ENCODE measurements around the gene ERVH48-1. TPM values are rescaled to one million over a fixed set of nuclear protein-coding genes. Genes with fewer than 3 reads are reported as not detected.
"Not testable (repeated sequence)": the region's sequence is repeated elsewhere in the genome, so short reads cannot be mapped to it uniquely, and the experiment has no call there.

ERVH48-1 gene
- total and polyA plus RNA-seq, 2 donors (not counting 1 experiment from before 2014, with no cell fraction given) = 0.06 TPM; not detected in 1

GRCh38 chr21:42932378-42933136, 7.1 kb upstream of the ERVH48-1 start:
- not testable (repeated sequence) for H3K79me2 ChIP-seq (ENCODE audit: control insufficient read depth, insufficient read depth, low read length); H3K27me3 ChIP-seq (ENCODE audit: control insufficient read depth, insufficient read depth, low read length); H3K4me3 ChIP-seq (replicated peaks in 1 of 4; ENCODE audit: control extremely low read depth in 1 of 4, insufficient read depth in 1 of 4, low read depth in 3 of 4, low read length in 4 of 4)

GRCh38 chr21:42931560-42932235, 6.3 kb upstream of the ERVH48-1 start:
- H3K9me3 ChIP-seq (ENCODE audit: control insufficient read depth, insufficient read depth, low read depth, low read length) = no peaks in the 10 kb centered on the region
- H3K4me2 ChIP-seq (ENCODE audit: extremely low read depth, insufficient read depth, low read length) = no peak overlapping the region
- TF ChIP-seq CTCF (conservative IDR thresholded peaks at IDR 0.05 in 1 of 2, IDR thresholded peaks at IDR 0.05 in 1 of 2; ENCODE audit: low read depth in 1 of 2, low read length in 2 of 2) (no peak), EZH2 (IDR thresholded peaks at IDR 0.05; ENCODE audit: low read length, missing control alignments) (no peak)
- no peaks in the 10 kb centered on the region for H3K79me2 ChIP-seq (ENCODE audit: control insufficient read depth, insufficient read depth, low read length)
- no peaks in the 10 kb centered on the region for H3K36me3 ChIP-seq (ENCODE audit: control insufficient read depth, insufficient read depth, low read length)
- no peaks in the 10 kb centered on the region for H3K4me1 ChIP-seq (ENCODE audit: control insufficient read depth, extremely low read depth, insufficient read depth, low read length)
- H4K20me1 ChIP-seq (ENCODE audit: control insufficient read depth, extremely low read depth, insufficient read depth, low read length) = no peaks in the 10 kb centered on the region
- H3K9ac ChIP-seq (ENCODE audit: insufficient read depth, low read length) = no peak overlapping the region
- no peak for DNase-seq (ENCODE audit: low read depth in 2 of 2)
- no peak overlapping the region for H3K27ac ChIP-seq (ENCODE audit: insufficient read depth, low read length)
- H3K4me3 ChIP-seq (replicated peaks in 1 of 4; ENCODE audit: control extremely low read depth in 1 of 4, insufficient read depth in 1 of 4, low read depth in 3 of 4, low read length in 4 of 4) = no peak overlapping the region
- H2AFZ ChIP-seq (ENCODE audit: low read length) = no peak overlapping the region
- no peaks in the 10 kb centered on the region for H3K27me3 ChIP-seq (ENCODE audit: control insufficient read depth, insufficient read depth, low read length)

More at GRCh38 chr21:42932378-42933136, 7.1 kb upstream of the ERVH48-1 start:
- not testable (repeated sequence) for DNase-seq (ENCODE audit: low read depth in 2 of 2); H2AFZ ChIP-seq (ENCODE audit: low read length); H3K36me3 ChIP-seq (ENCODE audit: control insufficient read depth, insufficient read depth, low read length); H3K9ac ChIP-seq (ENCODE audit: insufficient read depth, low read length); H3K9me3 ChIP-seq (ENCODE audit: control insufficient read depth, insufficient read depth, low read depth, low read length); H3K4me2 ChIP-seq (ENCODE audit: extremely low read depth, insufficient read depth, low read length); H3K4me1 ChIP-seq (ENCODE audit: control insufficient read depth, extremely low read depth, insufficient read depth, low read length); H4K20me1 ChIP-seq (ENCODE audit: control insufficient read depth, extremely low read depth, insufficient read depth, low read length); H3K27ac ChIP-seq (ENCODE audit: insufficient read depth, low read length)

- no peak for DNase-seq (ENCODE audit: low read depth in 2 of 2)
- Histone ChIP-seq H2AFZ (ENCODE audit: low read length) (no peak overlapping the region), H4K20me1 (ENCODE audit: control insufficient read depth, extremely low read depth, insufficient read depth, low read length) (no peaks in the 10 kb centered on the region), H3K4me3 (replicated peaks in 1 of 4; ENCODE audit: control extremely low read depth in 1 of 4, insufficient read depth in 1 of 4, low read depth in 3 of 4, low read length in 4 of 4) (no peak overlapping the region), H3K36me3 (ENCODE audit: control insufficient read depth, insufficient read depth, low read length) (no peaks in the 10 kb centered on the region), H3K27ac (ENCODE audit: insufficient read depth, low read length) (no peak overlapping the region), H3K9ac (ENCODE audit: insufficient read depth, low read length) (no peak overlapping the region), H3K27me3 (ENCODE audit: control insufficient read depth, insufficient read depth, low read length) (no peaks in the 10 kb centered on the region), H3K4me2 (ENCODE audit: extremely low read depth, insufficient read depth, low read length) (no peak overlapping the region), H3K79me2 (ENCODE audit: control insufficient read depth, insufficient read depth, low read length) (no peaks in the 10 kb centered on the region), H3K4me1 (ENCODE audit: control insufficient read depth, extremely low read depth, insufficient read depth, low read length) (no peaks in the 10 kb centered on the region), H3K9me3 (ENCODE audit: control insufficient read depth, insufficient read depth, low read depth, low read length) (no peaks in the 10 kb centered on the region)
- TF ChIP-seq CTCF (conservative IDR thresholded peaks at IDR 0.05 in 1 of 2, IDR thresholded peaks at IDR 0.05 in 1 of 2; ENCODE audit: low read depth in 1 of 2, low read length in 2 of 2) (no peak), EZH2 (IDR thresholded peaks at IDR 0.05; ENCODE audit: low read length, missing control alignments) (no peak)
Measured at GRCh38 chr21:42929969-42930368, 4.5 kb upstream of the ERVH48-1 start.

DNA sequence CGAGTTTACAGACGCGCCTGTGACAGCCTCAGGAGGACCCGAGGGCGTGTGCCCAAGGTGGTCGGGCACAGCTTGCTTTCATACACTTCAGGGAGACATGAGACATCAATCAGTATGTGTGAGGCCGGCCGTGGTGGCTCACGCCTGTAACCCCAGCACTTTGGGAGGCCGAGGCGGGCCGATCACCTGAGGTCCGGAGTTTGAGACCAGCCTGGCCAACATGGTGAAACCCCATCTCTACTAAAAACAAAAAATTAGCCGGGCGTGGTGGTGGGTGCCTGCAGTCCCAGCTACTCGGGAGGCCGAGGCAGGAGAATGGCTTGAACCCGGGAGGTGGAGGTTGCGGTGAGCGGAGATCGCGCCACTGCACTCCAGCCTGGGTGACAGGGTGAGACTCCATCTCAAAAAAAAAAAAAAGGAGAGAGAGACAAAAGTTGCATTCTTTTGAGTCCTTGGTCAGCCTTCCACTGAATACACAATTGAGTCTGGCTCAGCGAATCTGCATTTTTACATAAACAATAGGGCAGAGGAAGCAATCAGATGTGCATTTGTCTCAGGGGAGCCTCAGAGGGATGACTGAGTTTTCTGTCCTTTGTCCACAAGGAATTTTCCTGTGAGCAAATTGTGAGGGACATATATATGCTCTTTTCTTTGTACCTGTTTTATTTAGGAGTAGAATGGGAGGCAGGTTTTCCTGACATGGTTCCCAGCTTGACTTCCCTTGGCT, 2.2 kb upstream of the ERVH48-1 start:
- H3K36me3 ChIP-seq (ENCODE audit: control insufficient read depth, insufficient read depth, low read length); H3K4me3 ChIP-seq (replicated peaks in 1 of 4; ENCODE audit: control extremely low read depth in 1 of 4, insufficient read depth in 1 of 4, low read depth in 3 of 4, low read length in 4 of 4); H3K4me2 ChIP-seq (ENCODE audit: extremely low read depth, insufficient read depth, low read length); H2AFZ ChIP-seq (ENCODE audit: low read length); H3K9ac ChIP-seq (ENCODE audit: insufficient read depth, low read length); DNase-seq (ENCODE audit: low read depth in 2 of 2); H4K20me1 ChIP-seq (ENCODE audit: control insufficient read depth, extremely low read depth, insufficient read depth, low read length); H3K9me3 ChIP-seq (ENCODE audit: control insufficient read depth, insufficient read depth, low read depth, low read length); H3K79me2 ChIP-seq (ENCODE audit: control insufficient read depth, insufficient read depth, low read length); H3K4me1 ChIP-seq (ENCODE audit: control insufficient read depth, extremely low read depth, insufficient read depth, low read length); H3K27me3 ChIP-seq (ENCODE audit: control insufficient read depth, insufficient read depth, low read length); H3K27ac ChIP-seq (ENCODE audit: insufficient read depth, low read length): not testable (repeated sequence)

All from fibroblast of lung (primary cell).